Measurements from ENCODE around the gene C11orf91.

C11orf91 gene

DNA sequence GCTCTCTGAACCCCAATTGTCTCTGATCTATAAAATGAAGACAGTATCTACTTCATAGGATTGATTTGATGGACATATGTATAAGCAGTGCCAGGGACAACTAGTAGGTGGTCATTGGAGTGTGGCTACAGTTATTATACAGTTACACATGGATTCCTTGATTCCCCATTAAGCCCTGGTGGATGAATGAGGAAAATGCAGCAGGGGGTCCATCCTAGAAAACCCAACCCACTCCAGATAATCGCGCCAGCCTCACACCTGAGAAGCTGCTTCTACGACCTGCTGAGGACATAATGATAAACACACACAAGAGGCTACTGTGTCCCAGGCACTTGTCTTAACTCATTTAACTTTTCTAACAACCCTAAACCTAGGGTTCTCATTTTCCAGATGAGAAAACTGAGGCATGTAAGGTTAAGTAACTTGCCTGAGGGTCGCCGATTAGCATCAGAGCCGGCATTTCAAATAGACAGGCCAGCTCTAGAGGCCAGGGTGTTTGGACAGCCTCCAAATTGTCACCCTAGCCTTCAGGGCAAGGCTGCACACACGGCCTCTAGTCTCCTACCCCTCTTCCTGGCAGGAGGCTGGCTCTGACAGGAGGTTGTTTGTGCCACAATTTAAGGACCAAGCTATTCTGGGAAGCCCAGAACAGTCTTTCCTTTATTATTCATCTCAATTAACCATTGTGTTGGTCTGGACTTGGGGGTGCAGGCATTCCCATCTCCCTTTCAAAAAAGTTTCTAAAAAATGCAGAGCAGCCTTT, 3.8 kb upstream of the C11orf91 start:
- H3K4me2 ChIP-seq, result peak overlapping the region in 1 of 11 experiments; percentile 30; a peak in 1 of 22 replicates
- H3K9me3 ChIP-seq (replicated peaks in 1 of 11), result no peaks in the 10 kb centered on the region
- no peaks in the 10 kb centered on the region for H3K27me3 ChIP-seq
- H3K4me3 ChIP-seq, result no peak overlapping the region
- peaks cover 22 to 42% (median 23%) of the 10 kb centered on the region in 10 experiments for H3K4me1 ChIP-seq
- H3K27ac ChIP-seq, result no peak overlapping the region
- no peak overlapping the region for H3K9ac ChIP-seq
- peaks cover 0 to 66% (median 0%) of the 10 kb centered on the region in 11 experiments; a peak in 3 of 22 replicates for H4K20me1 ChIP-seq
- TF ChIP-seq Cebpa-rat (IDR thresholded peaks at IDR 0.05), result no peak
- H3K36me3 ChIP-seq, result peaks cover 9 to 48% (median 34%) of the 10 kb centered on the region in 11 experiments

DNA sequence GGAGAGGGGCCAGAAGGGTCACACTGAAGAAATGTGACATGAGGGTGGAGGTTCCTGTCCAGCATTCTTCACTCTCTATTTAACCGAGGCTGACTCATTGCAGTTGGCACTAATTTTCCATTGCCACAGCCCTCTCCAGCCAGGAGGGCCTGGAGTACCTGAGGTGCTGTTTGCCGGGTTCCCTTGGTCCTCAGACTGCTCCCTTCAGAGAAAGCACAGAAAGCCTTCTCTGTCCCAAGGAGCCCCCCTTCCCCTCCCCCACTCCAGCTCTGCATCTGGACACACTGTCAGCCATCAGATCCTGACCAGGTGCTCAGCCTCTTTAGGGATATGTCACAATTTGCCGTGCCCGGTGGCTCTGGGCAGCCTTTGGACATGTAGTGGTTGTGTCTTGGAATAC, 3.2 kb upstream of the C11orf91 start:
- Histone ChIP-seq H3K4me2 (peak overlapping the region in 2 of 11 experiments; percentile 11 to 30; a peak in 1 of 22 replicates), H3K9ac (no peak overlapping the region), H3K27me3 (no peaks in the 10 kb centered on the region), H3K4me3 (no peak overlapping the region), H3K4me1 (peaks cover 23 to 44% (median 26%) of the 10 kb centered on the region in 10 experiments), H3K27ac (no peak overlapping the region), H3K36me3 (peaks cover 4 to 41% (median 27%) of the 10 kb centered on the region in 11 experiments), H3K9me3 (replicated peaks in 1 of 11) (no peaks in the 10 kb centered on the region), H4K20me1 (peaks cover 0 to 59% (median 0%) of the 10 kb centered on the region in 11 experiments; a peak in 3 of 22 replicates)
- no peak for TF ChIP-seq Cebpa-rat (IDR thresholded peaks at IDR 0.05)

- Histone ChIP-seq H3K36me3 (peaks cover 0 to 37% (median 24%) of the 10 kb centered on the region in 11 experiments; a peak in 19 of 22 replicates), H3K9ac (no peak overlapping the region), H3K4me2 (peak overlapping the region in 1 of 11 experiments; percentile 16; a peak in 2 of 22 replicates), H3K27ac (no peak overlapping the region), H3K27me3 (no peaks in the 10 kb centered on the region), H3K4me1 (peaks cover 23 to 44% (median 26%) of the 10 kb centered on the region in 10 experiments), H3K4me3 (no peak overlapping the region), H4K20me1 (peaks cover 0 to 55% (median 0%) of the 10 kb centered on the region in 11 experiments; a peak in 3 of 22 replicates), H3K9me3 (replicated peaks in 1 of 11) (no peaks in the 10 kb centered on the region)
- no peak for TF ChIP-seq Cebpa-rat (IDR thresholded peaks at IDR 0.05)
Observed at GRCh38 chr11:33703234-33703633, 2.6 kb upstream of the C11orf91 start.

DNA sequence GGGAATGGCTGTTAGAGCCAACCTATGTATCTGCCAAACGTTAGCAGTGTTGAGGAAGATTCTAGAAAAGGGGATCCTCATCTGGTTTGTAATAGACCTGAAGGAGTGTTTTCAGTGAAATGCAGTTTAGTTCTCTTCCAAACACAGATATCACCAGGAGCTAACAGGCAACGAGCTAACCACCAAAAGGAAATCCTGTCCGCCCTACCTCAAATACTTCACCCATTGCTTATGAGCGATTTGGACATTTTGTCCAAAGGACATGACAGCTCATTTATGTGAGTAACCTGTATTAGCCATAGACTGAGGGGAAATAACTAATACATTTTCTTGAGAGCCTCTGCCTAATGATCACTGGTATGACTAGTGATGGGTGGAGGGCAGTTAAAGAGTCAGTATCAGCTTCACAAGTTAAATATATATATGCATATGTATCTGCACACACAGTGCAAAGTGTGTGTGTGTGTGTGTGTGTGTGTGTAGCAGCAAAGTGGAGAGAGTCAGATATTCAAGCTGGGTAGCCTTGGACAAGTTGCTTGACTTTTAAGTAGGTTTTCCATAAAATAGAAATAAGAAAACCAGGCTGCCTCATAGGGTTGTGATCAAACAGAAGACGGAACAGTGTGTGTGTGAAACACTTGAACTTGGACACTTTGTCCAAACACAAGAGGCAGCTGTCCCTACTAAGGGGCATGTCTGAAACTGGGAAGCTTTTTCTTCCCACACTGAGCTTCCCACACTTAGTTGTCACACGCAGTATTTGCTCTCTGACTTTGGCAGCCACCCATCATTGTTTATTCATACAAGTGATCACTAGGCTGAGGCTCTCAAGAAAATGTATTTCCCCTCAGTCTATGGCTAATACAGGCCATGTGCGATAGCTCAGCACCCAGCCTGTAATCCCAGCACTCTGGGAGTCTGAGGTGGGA, 940 bp upstream of the C11orf91 start:
- no peaks in the 10 kb centered on the region for H3K27me3 ChIP-seq
- peak overlapping the region; percentile 53 to 77 (median 72); a peak in 21 of 22 replicates for H3K9ac ChIP-seq
- peak overlapping the region; percentile 76 to 95 (median 86) for H3K4me2 ChIP-seq
- H3K9me3 ChIP-seq (replicated peaks in 1 of 11), result no peaks in the 10 kb centered on the region
- H3K27ac ChIP-seq, result peak overlapping the region in 9 of 11 experiments; percentile 51 to 78 (median 71); a peak in 17 of 22 replicates
- H3K36me3 ChIP-seq, result peaks cover 0 to 20% (median 10%) of the 10 kb centered on the region in 11 experiments; a peak in 14 of 22 replicates
- no peak for TF ChIP-seq Cebpa-rat (IDR thresholded peaks at IDR 0.05)
- peaks cover 0 to 40% (median 0%) of the 10 kb centered on the region in 11 experiments; a peak in 3 of 22 replicates for H4K20me1 ChIP-seq
- H3K4me1 ChIP-seq, result peaks cover 23 to 46% (median 30%) of the 10 kb centered on the region in 10 experiments
- H3K4me3 ChIP-seq, result peak overlapping the region; percentile 55 to 73 (median 61)

DNA sequence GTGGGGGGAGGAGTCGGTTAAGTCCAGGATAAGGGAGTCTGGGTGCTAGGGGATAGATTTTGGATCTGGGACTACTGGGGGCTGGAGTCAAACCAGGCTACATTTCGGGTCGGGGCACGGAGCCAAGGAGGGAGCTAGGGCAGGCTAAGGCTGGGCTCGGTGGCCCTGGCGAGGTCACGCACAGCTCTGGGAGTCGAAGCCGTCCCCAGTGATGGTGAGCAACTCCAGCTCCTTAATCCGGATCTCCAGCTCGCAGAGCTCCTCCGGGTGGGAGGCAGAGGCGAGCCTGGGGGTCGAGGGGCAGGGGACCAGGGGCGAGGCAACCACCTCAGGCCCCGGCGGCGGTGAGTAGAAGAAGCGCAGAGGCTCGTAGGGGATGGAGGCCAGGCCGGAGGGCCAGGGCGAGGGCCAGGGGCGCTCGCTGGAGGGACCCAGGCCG, 544 bp downstream of the C11orf91 start:
- Histone ChIP-seq H3K9me3 (replicated peaks in 1 of 11) (no peaks in the 10 kb centered on the region), H3K9ac (peak overlapping the region in 8 of 11 experiments; percentile 71 to 77 (median 74); a peak in 16 of 22 replicates), H3K4me1 (peaks cover 36 to 61% (median 45%) of the 10 kb centered on the region in 10 experiments), H3K4me3 (peak overlapping the region; percentile 55 to 73 (median 61); a peak in 19 of 20 replicates), H3K27me3 (no peaks in the 10 kb centered on the region), H3K4me2 (peak overlapping the region; percentile 76 to 95 (median 86)), H3K36me3 (peaks cover 0 to 6% (median 2%) of the 10 kb centered on the region in 11 experiments; a peak in 8 of 22 replicates), H4K20me1 (peaks cover 0 to 25% (median 0%) of the 10 kb centered on the region in 11 experiments; a peak in 3 of 22 replicates), H3K27ac (peak overlapping the region in 9 of 11 experiments; percentile 48 to 78 (median 70); a peak in 17 of 22 replicates)
- no peak for TF ChIP-seq Cebpa-rat (IDR thresholded peaks at IDR 0.05)

- TF ChIP-seq Cebpa-rat (IDR thresholded peaks at IDR 0.05), result 0 out of 22 replicates have a peak, but pooled peaks of 1 of the 11 experiments have one; percentile 26
- Histone ChIP-seq H4K20me1 (peaks cover 0 to 20% (median 0%) of the 10 kb centered on the region in 11 experiments; a peak in 2 of 22 replicates), H3K9ac (peak overlapping the region in 7 of 11 experiments; percentile 71 to 77 (median 74); a peak in 9 of 22 replicates), H3K36me3 (peaks cover 0 to under 1% (median 0%) of the 10 kb centered on the region in 11 experiments; a peak in 1 of 22 replicates), H3K4me3 (peak overlapping the region in 8 of 10 experiments; percentile 55 to 73 (median 60); a peak in 12 of 20 replicates), H3K4me2 (peak overlapping the region; percentile 76 to 95 (median 86)), H3K9me3 (replicated peaks in 1 of 11) (no peaks in the 10 kb centered on the region), H3K27me3 (no peaks in the 10 kb centered on the region), H3K27ac (peak overlapping the region in 8 of 11 experiments; percentile 60 to 78 (median 70); a peak in 13 of 22 replicates), H3K4me1 (peaks cover 36 to 66% (median 50%) of the 10 kb centered on the region in 10 experiments)
Observed at GRCh38 chr11:33699515-33700062, 1.0 kb downstream of the C11orf91 start.

DNA sequence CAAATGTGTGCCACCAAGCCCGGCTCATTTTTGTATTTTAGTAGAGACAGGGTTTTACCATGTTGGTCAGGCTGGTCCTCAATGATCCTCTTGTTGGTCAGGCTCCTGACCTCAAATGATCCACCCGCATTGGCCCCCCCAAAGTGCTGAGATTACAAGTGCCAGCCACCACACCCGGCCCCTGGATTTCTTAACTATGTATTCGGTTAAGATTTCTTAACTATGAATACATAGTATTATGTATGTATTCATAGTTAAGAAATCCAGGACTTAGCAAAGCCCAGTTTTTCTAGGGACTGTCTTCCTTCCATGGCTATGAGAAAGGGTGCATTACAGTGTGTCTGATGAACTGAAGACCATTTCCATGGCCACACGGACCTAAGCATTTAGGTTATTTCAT, 1.7 kb downstream of the C11orf91 start:
- Histone ChIP-seq H3K4me3 (no peak overlapping the region), H3K4me2 (peak overlapping the region in 6 of 11 experiments; percentile 76 to 95 (median 87); a peak in 8 of 22 replicates), H3K9me3 (replicated peaks in 1 of 11) (no peaks in the 10 kb centered on the region), H3K9ac (no peak overlapping the region), H3K4me1 (peaks cover 36 to 67% (median 54%) of the 10 kb centered on the region in 10 experiments), H4K20me1 (peaks cover 0 to 15% (median 0%) of the 10 kb centered on the region in 11 experiments; a peak in 2 of 22 replicates), H3K27me3 (no peaks in the 10 kb centered on the region), H3K27ac (no peak overlapping the region), H3K36me3 (no peaks in the 10 kb centered on the region)
- no peak for TF ChIP-seq Cebpa-rat (IDR thresholded peaks at IDR 0.05)

- peaks cover 36 to 65% (median 52%) of the 10 kb centered on the region in 10 experiments for H3K4me1 ChIP-seq
- H3K27ac ChIP-seq, result no peak overlapping the region
- no peak overlapping the region for H3K9ac ChIP-seq
- H3K36me3 ChIP-seq, result no peaks in the 10 kb centered on the region
- TF ChIP-seq Cebpa-rat (IDR thresholded peaks at IDR 0.05), result no peak
- no peak overlapping the region for H3K4me3 ChIP-seq
- H3K4me2 ChIP-seq, result no peak overlapping the region
- H3K9me3 ChIP-seq (replicated peaks in 1 of 11), result no peaks in the 10 kb centered on the region
- H3K27me3 ChIP-seq, result no peaks in the 10 kb centered on the region
- H4K20me1 ChIP-seq, result peaks cover 0 to 13% (median 0%) of the 10 kb centered on the region in 11 experiments; a peak in 2 of 22 replicates
Observed at GRCh38 chr11:33697997-33698396, 2.6 kb downstream of the C11orf91 start.
